HG02943 (cell line): ENCODE results near the gene HMGXB3.
"Not testable (repeated sequence)": the region's sequence is repeated elsewhere in the genome, so short reads cannot be mapped to it uniquely, and the experiment has no call there.

Source experiments
- ATAC-seq: cut with Tn5 transposase; IDR thresholded peaks from one replicate; pipeline ENCODE4 v1.9.1; 2021; ENCODE audit warnings: mild to moderate bottlenecking, low read depth, moderate library complexity; ENCODE audit not compliant: unreplicated experiment

Gene HMGXB3

GRCh38 chr5:150021491-150022157 is 21.1 kb downstream of the HMGXB3 start:
- ATAC-seq, result no peak

- ATAC-seq, result no peak
Observed at GRCh38 chr5:150022158-150022531, 21.6 kb downstream of the HMGXB3 start.

- no peak for ATAC-seq
Observed at GRCh38 chr5:150022681-150023080, 22.1 kb downstream of the HMGXB3 start.

GRCh38 chr5:150023136-150023535 is 22.6 kb downstream of the HMGXB3 start:
- ATAC-seq, result no peak

GRCh38 chr5:150024346-150024984 is 23.9 kb downstream of the HMGXB3 start:
- ATAC-seq, result no peak

- no peak for ATAC-seq
Observed at GRCh38 chr5:150026682-150027172, 26.2 kb downstream of the HMGXB3 start.

- not testable (repeated sequence) for ATAC-seq
Observed at GRCh38 chr5:150028047-150028446, 27.5 kb downstream of the HMGXB3 start.

GRCh38 chr5:150033334-150033733 is 32.8 kb downstream of the HMGXB3 start:
- no peak for ATAC-seq

GRCh38 chr5:150034662-150035061 is 34.1 kb downstream of the HMGXB3 start:
- no peak for ATAC-seq

- ATAC-seq, result peak; percentile 95
Observed at GRCh38 chr5:150035139-150035895, 34.8 kb downstream of the HMGXB3 start.

GRCh38 chr5:150036513-150036912 is 36.0 kb downstream of the HMGXB3 start:
- ATAC-seq, result no peak

- no peak for ATAC-seq
Observed at GRCh38 chr5:150038547-150038946, 38.0 kb downstream of the HMGXB3 start.

GRCh38 chr5:150042459-150042858 is 41.9 kb downstream of the HMGXB3 start:
- no peak for ATAC-seq

GRCh38 chr5:150043657-150044328 is 43.3 kb downstream of the HMGXB3 start:
- ATAC-seq, result no peak

GRCh38 chr5:150044329-150044681 is 43.8 kb downstream of the HMGXB3 start:
- no peak for ATAC-seq

GRCh38 chr5:150044712-150045111 is 44.2 kb downstream of the HMGXB3 start:
- ATAC-seq, result no peak

GRCh38 chr5:150045549-150045948 is 45.0 kb downstream of the HMGXB3 start:
- ATAC-seq, result no peak

- no peak for ATAC-seq
Observed at GRCh38 chr5:150046031-150046430, 45.5 kb downstream of the HMGXB3 start.

GRCh38 chr5:150050172-150050811 is 49.8 kb downstream of the HMGXB3 start:
- not testable (repeated sequence) for ATAC-seq

GRCh38 chr5:150051657-150052195 is 51.2 kb downstream of the HMGXB3 start:
- no peak for ATAC-seq
